GM23338 (cell line): ENCODE measurements around the gene HTN3. TPM values are rescaled to one million over a fixed set of nuclear protein-coding genes. Genes with fewer than 3 reads are reported as not detected.

ENCODE experiments used
- ATAC-seq: fragments of 200-7000 bp; cut with Tn5 transposase; 3 replicates; pipeline ENCODE4 v1.9.1; 2020
- DNase-seq: peaks from one replicate; pipeline ENCODE4 v3.0.0-alpha.2; 2015; ENCODE audit warnings: low spot score
- H2AFZ ChIP-seq: fragments of 200-600 bp; sonication (generic); 2 replicates; pipeline ENCODE4 v1.8.0; 2016; ENCODE audit warnings: antibody characterized with exemption, mild to moderate bottlenecking, moderate library complexity
- H3F3A ChIP-seq: fragments of 200-600 bp; sonication (generic); replicated peaks from 2 replicates; pipeline ENCODE4 v1.8.0; 2017; ENCODE audit warnings: antibody characterized with exemption, mixed run types, low read depth
- H3K27ac ChIP-seq: fragments of 200-600 bp; sonication (generic); 2 replicates; pipeline ENCODE4 v1.6.1; 2016; ENCODE audit warnings: low read depth
- H3K27me3 ChIP-seq: fragments of 200-600 bp; sonication (generic); 2 replicates; pipeline ENCODE4 v1.8.0; 2016; ENCODE audit warnings: mild to moderate bottlenecking, mixed run types, moderate library complexity; ENCODE audit not compliant: insufficient read depth
- H3K36me3 ChIP-seq: fragments of 200-600 bp; sonication (generic); 2 replicates; pipeline ENCODE4 v1.8.0; 2016; ENCODE audit warnings: mild to moderate bottlenecking; ENCODE audit not compliant: insufficient read depth
- H3K4me1 ChIP-seq: fragments of 200-600 bp; sonication (generic); 2 replicates; pipeline ENCODE4 v1.8.0; 2016; ENCODE audit warnings: mild to moderate bottlenecking, moderate library complexity; ENCODE audit not compliant: insufficient read depth
- H3K4me2 ChIP-seq: fragments of 200-600 bp; sonication (generic); 2 replicates; pipeline ENCODE4 v1.7.1; 2017; ENCODE audit warnings: mixed run types
- H3K4me3 ChIP-seq: fragments of 200-600 bp; sonication (generic); 2 replicates; pipeline ENCODE4 v1.6.1; 2016; ENCODE audit warnings: mixed run types
- H3K79me2 ChIP-seq: fragments of 200-600 bp; sonication (generic); replicated peaks from 2 replicates; pipeline ENCODE4 v1.8.0; 2017; ENCODE audit warnings: mild to moderate bottlenecking; ENCODE audit not compliant: insufficient read depth
- H3K9me2 ChIP-seq: fragments of 200-600 bp; sonication (generic); 2 replicates; pipeline ENCODE4 v1.8.0; 2017; ENCODE audit not compliant: insufficient read depth
- H4K20me1 ChIP-seq: fragments of 200-600 bp; sonication (generic); replicated peaks from 2 replicates; pipeline ENCODE4 v1.8.0; 2017; ENCODE audit warnings: mild to moderate bottlenecking; ENCODE audit not compliant: insufficient read depth
- H3K27ac Mint-ChIP-seq: 2 replicates; pipeline ENCODE4 v1.8.0; 2020; ENCODE audit warnings: inconsistent platforms, mild to moderate bottlenecking, moderate library complexity, mixed read lengths
- H3K27me3 Mint-ChIP-seq: 3 replicates; pipeline ENCODE4 v1.8.0; 2022; ENCODE audit warnings: low read depth, mild to moderate bottlenecking, moderate library complexity, mixed read lengths, inconsistent platforms; ENCODE audit not compliant: insufficient read depth, poor library complexity
- H3K36me3 Mint-ChIP-seq: 3 replicates; pipeline ENCODE4 v1.8.0; 2021; ENCODE audit warnings: low read depth, mild to moderate bottlenecking, inconsistent platforms, moderate library complexity, mixed read lengths
- H3K4me1 Mint-ChIP-seq: 3 replicates; pipeline ENCODE4 v1.8.0; 2020; ENCODE audit warnings: mild to moderate bottlenecking, inconsistent platforms, mixed read lengths
- H3K4me3 Mint-ChIP-seq: 3 replicates; pipeline ENCODE4 v1.8.0; 2021; ENCODE audit warnings: moderate library complexity, mild to moderate bottlenecking, inconsistent platforms, mixed read lengths
- H3K9me3 Mint-ChIP-seq: 3 replicates; pipeline ENCODE4 v1.8.0; 2020; ENCODE audit warnings: moderate library complexity, mild to moderate bottlenecking, inconsistent platforms, mixed read lengths
- CTCF ChIP-seq, 2 experiments: fragments of 200-600 bp in 1 of 2; sonication (generic) in 1 of 2; conservative IDR thresholded peaks; 2 replicates each; pipeline versions ENCODE4 v1.5.1 to v1.6.1; 2016 to 2017; ENCODE audit warnings: antibody characterized with exemption in 2 of 2, low read depth in 2 of 2, mild to moderate bottlenecking in 2 of 2, moderate library complexity in 1 of 2
- NANOG ChIP-seq: IDR thresholded peaks from 2 replicates; pipeline ENCODE4 v1.6.1; 2016; ENCODE audit warnings: antibody characterized with exemption, borderline replicate concordance
- REST ChIP-seq: IDR thresholded peaks from one replicate; pipeline ENCODE4 v1.6.1; 2018; ENCODE audit warnings: antibody characterized with exemption; ENCODE audit not compliant: unreplicated experiment
- ZNF462 ChIP-seq: fragments of 250-450 bp; sonication (Bioruptor Pico); IDR thresholded peaks from 2 replicates; pipeline ENCODE4 v1.5.0; 2020; ENCODE audit warnings: mild to moderate bottlenecking, moderate library complexity
- polyA plus RNA-seq: library from polyadenylated mRNA; unstranded; fragments of >200 nt; fragmentation: Nextera tagmentation; extraction: Ambion mirVana; gene quantifications from 2 replicates; pipeline ENCODE4 v1.2.1, GENCODE V29; 2016
- total RNA-seq: library from RNA; depleted of rRNA; stranded (reverse); fragments of >200 nt; shearing (Covaris generic); gene quantifications from 2 replicates; pipeline ENCODE4 v1.2.3, GENCODE V29; 2014

The HTN3 gene
- total and polyA plus RNA-seq, 2 experiments from 2014 or later, result not detected

- H3K9me2 ChIP-seq, result no peaks in the 10 kb centered on the region
- no peaks in the 10 kb centered on the region for H3K27me3 ChIP-seq
- no peak overlapping the region for H2AFZ ChIP-seq
- ATAC-seq (no peak), DNase-seq (no peak)
- H4K20me1 ChIP-seq, result no peaks in the 10 kb centered on the region
- Mint-ChIP-seq H3K27ac (no peak overlapping the region), H3K27me3 (no peaks in the 10 kb centered on the region), H3K9me3 (no peaks in the 10 kb centered on the region), H3K4me3 (no peak overlapping the region), H3K36me3 (no peaks in the 10 kb centered on the region), H3K4me1 (no peaks in the 10 kb centered on the region; the same call in 2 of the 3 replicates)
- no peak overlapping the region for H3K27ac ChIP-seq
- no peaks in the 10 kb centered on the region for H3K4me1 ChIP-seq
- no peaks in the 10 kb centered on the region for H3K36me3 ChIP-seq
- H3K79me2 ChIP-seq, result no peaks in the 10 kb centered on the region
- H3K4me3 ChIP-seq, result no peak overlapping the region
- no peaks in the 10 kb centered on the region for H3F3A ChIP-seq
- no peak overlapping the region for H3K4me2 ChIP-seq
- TF ChIP-seq CTCF (conservative IDR thresholded peaks at IDR 0.05; ENCODE audit: low read depth in 2 of 2) (no peak), NANOG (no peak), REST (no peak), ZNF462 (CRISPR knock-in tag) (no peak)
These were observed 28.8 kb upstream of the HTN3 start for GRCh38 chr4:69999420-69999819.
